HepG2 (cell line): ENCODE results near the gene SCT. TPM values are rescaled to one million over a fixed set of nuclear protein-coding genes. Genes with fewer than 3 reads are reported as not detected.

Source experiments
- EEA1 ChIP-seq: sonication (generic); formaldehyde crosslinking; IDR thresholded peaks from 2 replicates; pipeline ENCODE4 v1.5.1; 2020; ENCODE audit warnings: mild to moderate bottlenecking, missing genetic modification reagents, borderline replicate concordance
- HOXD1 ChIP-seq: sonication (generic); formaldehyde crosslinking; IDR thresholded peaks from 2 replicates; pipeline ENCODE4 v1.5.0; 2020; ENCODE audit warnings: missing genetic modification reagents
- RBFOX2 ChIP-seq: fragments of 200-400 bp; formaldehyde crosslinking; IDR thresholded peaks from 2 replicates; pipeline ENCODE4 v1.6.1; 2017; ENCODE audit warnings: low read depth, mild to moderate bottlenecking, low read length
- RBM39 ChIP-seq: fragments of 200-400 bp; formaldehyde crosslinking; IDR thresholded peaks from one replicate; pipeline ENCODE4 v1.6.1; 2018; ENCODE audit warnings: antibody characterized with exemption, mild to moderate bottlenecking, low read depth, low read length; ENCODE audit not compliant: poor library complexity, severe bottlenecking
- TBX3 ChIP-seq: fragments of 450-650 bp; IDR thresholded peaks from 2 replicates; pipeline ENCODE4 v1.6.1; 2017; ENCODE audit warnings: antibody characterized with exemption, mild to moderate bottlenecking, inconsistent platforms, borderline replicate concordance
- ZNF256 ChIP-seq: sonication (generic); formaldehyde crosslinking; conservative IDR thresholded peaks from 2 replicates; pipeline ENCODE4 v1.4.0; 2020; ENCODE audit warnings: missing genetic modification reagents
- ZNF274 ChIP-seq: sonication (generic); formaldehyde crosslinking; IDR thresholded peaks from 2 replicates; pipeline ENCODE4 v1.5.1; 2020; ENCODE audit warnings: mild to moderate bottlenecking, missing genetic modification reagents
- ZNF564 ChIP-seq: sonication (generic); formaldehyde crosslinking; IDR thresholded peaks from 2 replicates; pipeline ENCODE4 v1.8.1; 2023; ENCODE audit warnings: mild to moderate bottlenecking, missing genetic modification reagents
- ZNF589 ChIP-seq: sonication (generic); formaldehyde crosslinking; conservative IDR thresholded peaks from 2 replicates; pipeline ENCODE4 v1.8.0; 2022; ENCODE audit warnings: mild to moderate bottlenecking, moderate library complexity, missing genetic modification reagents
- ZNF772 ChIP-seq: sonication (generic); formaldehyde crosslinking; IDR thresholded peaks from 2 replicates; pipeline ENCODE4 v1.5.0; 2020; ENCODE audit warnings: mild to moderate bottlenecking, missing genetic modification reagents
- ZSCAN9 ChIP-seq: IDR thresholded peaks from 2 replicates; pipeline ENCODE4 v1.6.1; 2016; ENCODE audit warnings: borderline replicate concordance
- polyA plus RNA-seq, 8 experiments: library from polyadenylated mRNA; depleted of rRNA in 3 of 8; stranded (reverse) in 7 of 8; unstranded in 1 of 8; fragments of >200 nt; fragmentation: Illumina TruSeq in 4 of 8; extraction: Trizol in 4 of 8; gene quantifications; 2 replicates each; pipeline versions ENCODE4 v1.2.1 to v1.2.3, GENCODE V29; 2011 to 2016; ENCODE audit warnings: low read depth in 4 of 8, missing spikeins in 1 of 8, mixed read lengths in 1 of 8; ENCODE audit not compliant: insufficient read depth in 1 of 8
- total RNA-seq, 5 experiments: library from RNA; depleted of rRNA; stranded (reverse); fragments of >200 nt; fragmentation: Illumina TruSeq; extraction: Trizol; gene quantifications; 2 replicates each; pipeline ENCODE4 v1.2.3, GENCODE V29; 2016; ENCODE audit warnings: low read depth in 1 of 5
- TF ChIP-seq, protein P1 (sequence below): sonication (generic); formaldehyde crosslinking; IDR thresholded peaks from 2 replicates; pipeline ENCODE4 v1.4.0; 2020; ENCODE audit warnings: missing genetic modification reagents
- TF ChIP-seq, protein P2 (sequence below): sonication (generic); formaldehyde crosslinking; IDR thresholded peaks from 2 replicates; pipeline ENCODE4 v1.4.0; 2020; ENCODE audit warnings: mild to moderate bottlenecking, missing genetic modification reagents
- TF ChIP-seq, protein P3 (sequence below): sonication (generic); formaldehyde crosslinking; IDR thresholded peaks from 2 replicates; pipeline ENCODE4 v1.4.0; 2020; ENCODE audit warnings: mild to moderate bottlenecking, missing genetic modification reagents

SCT gene
- total and polyA plus RNA-seq, 2 of the 13 experiments (the other 11 are each of a cell fraction or from before 2014, with no cell fraction given): not detected

DNA sequence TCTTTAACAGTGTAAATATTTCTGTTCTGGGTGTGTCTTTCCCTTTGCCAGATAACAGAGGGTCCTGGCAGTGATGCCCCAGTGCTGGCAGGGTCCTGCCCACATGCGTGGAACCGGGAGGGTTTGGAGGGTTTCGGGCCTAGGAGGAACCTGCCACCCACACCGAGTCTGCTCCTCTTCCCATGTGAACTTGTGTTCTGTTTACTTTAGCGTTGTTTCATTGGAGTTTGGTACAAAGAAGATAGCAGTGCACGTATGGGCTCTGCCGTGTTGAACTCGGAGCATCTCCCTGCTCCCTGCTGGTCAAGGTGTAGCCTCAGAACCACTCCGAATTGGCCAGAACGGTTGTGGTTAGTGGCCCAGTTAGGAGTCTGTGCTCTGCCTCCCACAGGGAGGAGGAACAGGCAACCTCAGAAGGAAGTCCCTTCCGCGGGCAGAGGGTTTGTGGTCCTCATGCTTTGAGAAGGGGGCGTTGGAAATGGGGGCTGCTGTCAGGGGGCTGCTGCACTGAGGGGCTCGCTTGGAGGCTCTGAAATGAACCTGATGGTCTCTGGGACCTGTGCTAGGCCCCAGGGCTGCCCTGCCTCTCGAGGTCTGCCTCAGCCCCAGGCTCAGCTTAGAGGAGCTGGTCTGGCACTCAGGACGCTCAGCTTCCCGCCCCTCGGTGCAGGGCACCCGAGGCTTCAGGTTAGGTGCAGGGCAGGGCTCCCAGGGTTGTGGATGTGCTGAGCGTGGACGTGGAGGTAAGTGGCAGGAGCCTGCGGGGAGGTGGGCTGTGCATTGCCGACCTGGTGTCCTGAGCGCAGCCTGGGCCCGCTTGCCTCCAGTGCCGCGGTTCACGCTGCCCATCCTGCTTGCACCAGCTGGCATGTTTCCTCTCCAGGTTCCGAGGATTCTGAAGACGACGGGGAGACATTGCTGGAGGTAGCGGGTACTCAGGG is 40.3 kb downstream of the SCT start (continued):
- TF ChIP-seq, protein P1, sequence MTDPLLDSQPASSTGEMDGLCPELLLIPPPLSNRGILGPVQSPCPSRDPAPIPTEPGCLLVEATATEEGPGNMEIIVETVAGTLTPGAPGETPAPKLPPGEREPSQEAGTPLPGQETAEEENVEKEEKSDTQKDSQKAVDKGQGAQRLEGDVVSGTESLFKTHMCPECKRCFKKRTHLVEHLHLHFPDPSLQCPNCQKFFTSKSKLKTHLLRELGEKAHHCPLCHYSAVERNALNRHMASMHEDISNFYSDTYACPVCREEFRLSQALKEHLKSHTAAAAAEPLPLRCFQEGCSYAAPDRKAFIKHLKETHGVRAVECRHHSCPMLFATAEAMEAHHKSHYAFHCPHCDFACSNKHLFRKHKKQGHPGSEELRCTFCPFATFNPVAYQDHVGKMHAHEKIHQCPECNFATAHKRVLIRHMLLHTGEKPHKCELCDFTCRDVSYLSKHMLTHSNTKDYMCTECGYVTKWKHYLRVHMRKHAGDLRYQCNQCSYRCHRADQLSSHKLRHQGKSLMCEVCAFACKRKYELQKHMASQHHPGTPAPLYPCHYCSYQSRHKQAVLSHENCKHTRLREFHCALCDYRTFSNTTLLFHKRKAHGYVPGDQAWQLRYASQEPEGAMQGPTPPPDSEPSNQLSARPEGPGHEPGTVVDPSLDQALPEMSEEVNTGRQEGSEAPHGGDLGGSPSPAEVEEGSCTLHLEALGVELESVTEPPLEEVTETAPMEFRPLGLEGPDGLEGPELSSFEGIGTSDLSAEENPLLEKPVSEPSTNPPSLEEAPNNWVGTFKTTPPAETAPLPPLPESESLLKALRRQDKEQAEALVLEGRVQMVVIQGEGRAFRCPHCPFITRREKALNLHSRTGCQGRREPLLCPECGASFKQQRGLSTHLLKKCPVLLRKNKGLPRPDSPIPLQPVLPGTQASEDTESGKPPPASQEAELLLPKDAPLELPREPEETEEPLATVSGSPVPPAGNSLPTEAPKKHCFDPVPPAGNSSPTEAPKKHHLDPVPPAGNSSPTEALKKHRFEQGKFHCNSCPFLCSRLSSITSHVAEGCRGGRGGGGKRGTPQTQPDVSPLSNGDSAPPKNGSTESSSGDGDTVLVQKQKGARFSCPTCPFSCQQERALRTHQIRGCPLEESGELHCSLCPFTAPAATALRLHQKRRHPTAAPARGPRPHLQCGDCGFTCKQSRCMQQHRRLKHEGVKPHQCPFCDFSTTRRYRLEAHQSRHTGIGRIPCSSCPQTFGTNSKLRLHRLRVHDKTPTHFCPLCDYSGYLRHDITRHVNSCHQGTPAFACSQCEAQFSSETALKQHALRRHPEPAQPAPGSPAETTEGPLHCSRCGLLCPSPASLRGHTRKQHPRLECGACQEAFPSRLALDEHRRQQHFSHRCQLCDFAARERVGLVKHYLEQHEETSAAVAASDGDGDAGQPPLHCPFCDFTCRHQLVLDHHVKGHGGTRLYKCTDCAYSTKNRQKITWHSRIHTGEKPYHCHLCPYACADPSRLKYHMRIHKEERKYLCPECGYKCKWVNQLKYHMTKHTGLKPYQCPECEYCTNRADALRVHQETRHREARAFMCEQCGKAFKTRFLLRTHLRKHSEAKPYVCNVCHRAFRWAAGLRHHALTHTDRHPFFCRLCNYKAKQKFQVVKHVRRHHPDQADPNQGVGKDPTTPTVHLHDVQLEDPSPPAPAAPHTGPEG (CRISPR knock-in tag): no peak
- TF ChIP-seq ZNF256 (CRISPR knock-in tag) (no peak), TBX3 (no peak), ZNF589 (no peak), ZNF274 (CRISPR knock-in tag) (no peak; the same call in 1 of the 2 replicates), ZSCAN9 (CRISPR knock-in tag) (no peak), RBM39 (no peak), RBFOX2 (0 out of 2 replicates have a peak, but pooled peaks have one; percentile 23), HOXD1 (CRISPR knock-in tag) (no peak), EEA1 (CRISPR knock-in tag) (no peak), ZNF564 (CRISPR knock-in tag) (0 out of 2 replicates have a peak, but pooled peaks have one; percentile 1), ZNF772 (no peak)
- TF ChIP-seq, protein P2, sequence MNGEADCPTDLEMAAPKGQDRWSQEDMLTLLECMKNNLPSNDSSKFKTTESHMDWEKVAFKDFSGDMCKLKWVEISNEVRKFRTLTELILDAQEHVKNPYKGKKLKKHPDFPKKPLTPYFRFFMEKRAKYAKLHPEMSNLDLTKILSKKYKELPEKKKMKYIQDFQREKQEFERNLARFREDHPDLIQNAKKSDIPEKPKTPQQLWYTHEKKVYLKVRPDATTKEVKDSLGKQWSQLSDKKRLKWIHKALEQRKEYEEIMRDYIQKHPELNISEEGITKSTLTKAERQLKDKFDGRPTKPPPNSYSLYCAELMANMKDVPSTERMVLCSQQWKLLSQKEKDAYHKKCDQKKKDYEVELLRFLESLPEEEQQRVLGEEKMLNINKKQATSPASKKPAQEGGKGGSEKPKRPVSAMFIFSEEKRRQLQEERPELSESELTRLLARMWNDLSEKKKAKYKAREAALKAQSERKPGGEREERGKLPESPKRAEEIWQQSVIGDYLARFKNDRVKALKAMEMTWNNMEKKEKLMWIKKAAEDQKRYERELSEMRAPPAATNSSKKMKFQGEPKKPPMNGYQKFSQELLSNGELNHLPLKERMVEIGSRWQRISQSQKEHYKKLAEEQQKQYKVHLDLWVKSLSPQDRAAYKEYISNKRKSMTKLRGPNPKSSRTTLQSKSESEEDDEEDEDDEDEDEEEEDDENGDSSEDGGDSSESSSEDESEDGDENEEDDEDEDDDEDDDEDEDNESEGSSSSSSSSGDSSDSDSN: no peak
- TF ChIP-seq, protein P3, sequence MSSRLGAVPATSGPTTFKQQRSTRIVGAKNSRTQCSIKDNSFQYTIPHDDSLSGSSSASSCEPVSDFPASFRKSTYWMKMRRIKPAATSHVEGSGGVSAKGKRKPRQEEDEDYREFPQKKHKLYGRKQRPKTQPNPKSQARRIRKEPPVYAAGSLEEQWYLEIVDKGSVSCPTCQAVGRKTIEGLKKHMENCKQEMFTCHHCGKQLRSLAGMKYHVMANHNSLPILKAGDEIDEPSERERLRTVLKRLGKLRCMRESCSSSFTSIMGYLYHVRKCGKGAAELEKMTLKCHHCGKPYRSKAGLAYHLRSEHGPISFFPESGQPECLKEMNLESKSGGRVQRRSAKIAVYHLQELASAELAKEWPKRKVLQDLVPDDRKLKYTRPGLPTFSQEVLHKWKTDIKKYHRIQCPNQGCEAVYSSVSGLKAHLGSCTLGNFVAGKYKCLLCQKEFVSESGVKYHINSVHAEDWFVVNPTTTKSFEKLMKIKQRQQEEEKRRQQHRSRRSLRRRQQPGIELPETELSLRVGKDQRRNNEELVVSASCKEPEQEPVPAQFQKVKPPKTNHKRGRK (CRISPR knock-in tag): no peak
